ENCODE results near the gene ILF2.

- TF ChIP-seq, protein P1, sequence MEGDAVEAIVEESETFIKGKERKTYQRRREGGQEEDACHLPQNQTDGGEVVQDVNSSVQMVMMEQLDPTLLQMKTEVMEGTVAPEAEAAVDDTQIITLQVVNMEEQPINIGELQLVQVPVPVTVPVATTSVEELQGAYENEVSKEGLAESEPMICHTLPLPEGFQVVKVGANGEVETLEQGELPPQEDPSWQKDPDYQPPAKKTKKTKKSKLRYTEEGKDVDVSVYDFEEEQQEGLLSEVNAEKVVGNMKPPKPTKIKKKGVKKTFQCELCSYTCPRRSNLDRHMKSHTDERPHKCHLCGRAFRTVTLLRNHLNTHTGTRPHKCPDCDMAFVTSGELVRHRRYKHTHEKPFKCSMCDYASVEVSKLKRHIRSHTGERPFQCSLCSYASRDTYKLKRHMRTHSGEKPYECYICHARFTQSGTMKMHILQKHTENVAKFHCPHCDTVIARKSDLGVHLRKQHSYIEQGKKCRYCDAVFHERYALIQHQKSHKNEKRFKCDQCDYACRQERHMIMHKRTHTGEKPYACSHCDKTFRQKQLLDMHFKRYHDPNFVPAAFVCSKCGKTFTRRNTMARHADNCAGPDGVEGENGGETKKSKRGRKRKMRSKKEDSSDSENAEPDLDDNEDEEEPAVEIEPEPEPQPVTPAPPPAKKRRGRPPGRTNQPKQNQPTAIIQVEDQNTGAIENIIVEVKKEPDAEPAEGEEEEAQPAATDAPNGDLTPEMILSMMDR (IDR thresholded peaks at IDR 0.05): no peak
- TF ChIP-seq POLR2AphosphoS5 (IDR thresholded peaks at IDR 0.05) (no peak), EP300 (IDR thresholded peaks at IDR 0.05) (no peak)
These were observed 8.7 kb upstream of the ILF2 start for GRCh38 chr1:153679337-153680119.
